Mesenteric fat pad (tissue), 1 donor: ENCODE data around the gene CDHR5. TPM values are rescaled to one million over a fixed set of nuclear protein-coding genes. Genes with fewer than 3 reads are reported as not detected.
"Not testable (repeated sequence)": the region's sequence is repeated elsewhere in the genome, so short reads cannot be mapped to it uniquely, and the experiment has no call there.

Experiments used
- DNase-seq: peaks from one replicate; pipeline ENCODE4 v3.0.0-alpha.2; 2020; ENCODE audit warnings: low spot score
- total RNA-seq: library from RNA; stranded (reverse); fragmentation: NEBNext Ultra II Directional; extraction: Animal tissue kit (Norgen Biotek cat#: 25700); gene quantifications from one replicate; pipeline ENCODE4 v1.2.1, GENCODE V29; 2021
- donor health status: DM: yes; HTN: yes; CAD: no.

The CDHR5 gene
- total RNA-seq, 1 donor from 2014 or later, result 1.1 TPM

DNA sequence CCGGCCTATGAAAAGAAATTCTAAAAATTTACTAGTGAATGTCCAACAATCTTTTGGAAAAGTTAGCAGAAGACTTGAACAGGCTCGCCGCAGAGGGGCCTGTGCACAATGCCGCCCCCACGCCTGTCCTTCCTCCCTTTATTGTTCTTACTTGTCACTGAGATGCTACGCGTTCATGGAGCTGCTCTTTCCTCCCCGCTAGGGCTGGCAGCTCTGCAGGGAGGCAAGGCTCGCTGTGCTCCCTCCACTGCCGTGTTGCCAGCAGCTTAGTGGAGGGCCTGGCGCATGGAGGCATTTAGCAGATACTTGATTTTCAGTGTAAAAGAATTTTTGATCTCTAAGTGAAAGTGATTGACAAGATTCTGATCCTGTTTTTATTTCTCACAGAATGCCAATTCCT is 33.8 kb downstream of the CDHR5 start:
- DNase-seq, result no peak

DNA sequence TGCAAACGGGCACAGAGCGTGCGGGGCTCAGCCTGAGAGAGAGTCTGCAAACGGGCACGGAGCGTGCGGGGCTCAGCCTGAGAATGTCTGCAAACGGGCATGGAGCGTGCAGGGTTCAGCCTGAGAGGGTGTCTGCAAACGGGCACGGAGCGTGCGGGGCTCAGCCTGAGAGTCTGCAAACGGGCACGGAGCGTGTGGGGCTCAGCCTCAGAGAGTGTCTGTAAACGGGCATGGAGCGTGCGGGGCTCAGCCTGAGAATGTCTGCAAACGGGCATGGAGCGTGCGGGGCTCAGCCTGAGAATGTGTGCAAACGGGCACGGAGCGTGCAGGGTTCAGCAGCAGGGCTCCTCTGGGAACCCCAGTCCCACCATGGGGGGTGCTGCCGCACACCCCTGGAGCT is 35.0 kb downstream of the CDHR5 start:
- DNase-seq, result no peak

DNA sequence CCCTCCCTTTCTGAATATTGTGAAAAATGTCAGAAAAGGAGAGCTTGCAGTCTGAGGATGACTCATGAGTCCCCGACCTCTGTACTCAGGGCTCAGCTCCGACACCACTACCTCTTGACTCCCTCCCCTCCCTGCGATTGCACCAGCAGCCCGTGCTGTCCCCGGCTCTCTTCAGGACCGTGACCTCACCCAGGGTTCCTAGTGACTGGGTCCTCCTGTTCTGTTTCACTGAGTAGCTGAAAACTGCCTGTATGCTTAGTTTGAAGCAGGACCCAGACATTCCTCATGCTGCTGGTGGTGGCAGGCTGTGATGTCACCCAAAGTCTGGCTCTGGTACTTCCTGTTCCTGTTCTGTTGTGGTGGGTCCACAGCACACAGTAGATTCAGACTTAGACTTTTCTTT is 36.8 kb downstream of the CDHR5 start:
- no peak for DNase-seq

DNA sequence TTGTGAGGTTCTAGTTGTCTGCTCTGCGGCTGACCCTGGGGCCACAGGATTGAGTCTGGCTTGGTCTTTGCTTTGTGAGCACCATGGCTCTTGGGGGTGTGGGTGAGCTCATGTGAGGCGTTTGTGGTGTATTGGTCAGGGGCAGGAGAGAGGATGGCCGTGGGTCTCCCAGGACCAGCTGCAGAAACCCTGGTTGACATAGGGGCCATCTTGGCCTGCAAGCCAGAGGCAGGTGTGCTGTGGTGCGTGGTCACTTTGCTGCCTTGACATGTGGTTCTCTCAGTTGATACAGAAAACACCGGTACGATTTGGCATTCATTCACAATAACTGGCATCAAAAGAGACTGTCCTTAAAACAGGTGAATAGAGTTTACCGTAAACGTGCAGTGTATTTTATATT is 37.2 kb downstream of the CDHR5 start:
- no peak for DNase-seq

DNA sequence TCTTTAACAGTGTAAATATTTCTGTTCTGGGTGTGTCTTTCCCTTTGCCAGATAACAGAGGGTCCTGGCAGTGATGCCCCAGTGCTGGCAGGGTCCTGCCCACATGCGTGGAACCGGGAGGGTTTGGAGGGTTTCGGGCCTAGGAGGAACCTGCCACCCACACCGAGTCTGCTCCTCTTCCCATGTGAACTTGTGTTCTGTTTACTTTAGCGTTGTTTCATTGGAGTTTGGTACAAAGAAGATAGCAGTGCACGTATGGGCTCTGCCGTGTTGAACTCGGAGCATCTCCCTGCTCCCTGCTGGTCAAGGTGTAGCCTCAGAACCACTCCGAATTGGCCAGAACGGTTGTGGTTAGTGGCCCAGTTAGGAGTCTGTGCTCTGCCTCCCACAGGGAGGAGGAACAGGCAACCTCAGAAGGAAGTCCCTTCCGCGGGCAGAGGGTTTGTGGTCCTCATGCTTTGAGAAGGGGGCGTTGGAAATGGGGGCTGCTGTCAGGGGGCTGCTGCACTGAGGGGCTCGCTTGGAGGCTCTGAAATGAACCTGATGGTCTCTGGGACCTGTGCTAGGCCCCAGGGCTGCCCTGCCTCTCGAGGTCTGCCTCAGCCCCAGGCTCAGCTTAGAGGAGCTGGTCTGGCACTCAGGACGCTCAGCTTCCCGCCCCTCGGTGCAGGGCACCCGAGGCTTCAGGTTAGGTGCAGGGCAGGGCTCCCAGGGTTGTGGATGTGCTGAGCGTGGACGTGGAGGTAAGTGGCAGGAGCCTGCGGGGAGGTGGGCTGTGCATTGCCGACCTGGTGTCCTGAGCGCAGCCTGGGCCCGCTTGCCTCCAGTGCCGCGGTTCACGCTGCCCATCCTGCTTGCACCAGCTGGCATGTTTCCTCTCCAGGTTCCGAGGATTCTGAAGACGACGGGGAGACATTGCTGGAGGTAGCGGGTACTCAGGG is 38.1 kb downstream of the CDHR5 start:
- no peak for DNase-seq

DNA sequence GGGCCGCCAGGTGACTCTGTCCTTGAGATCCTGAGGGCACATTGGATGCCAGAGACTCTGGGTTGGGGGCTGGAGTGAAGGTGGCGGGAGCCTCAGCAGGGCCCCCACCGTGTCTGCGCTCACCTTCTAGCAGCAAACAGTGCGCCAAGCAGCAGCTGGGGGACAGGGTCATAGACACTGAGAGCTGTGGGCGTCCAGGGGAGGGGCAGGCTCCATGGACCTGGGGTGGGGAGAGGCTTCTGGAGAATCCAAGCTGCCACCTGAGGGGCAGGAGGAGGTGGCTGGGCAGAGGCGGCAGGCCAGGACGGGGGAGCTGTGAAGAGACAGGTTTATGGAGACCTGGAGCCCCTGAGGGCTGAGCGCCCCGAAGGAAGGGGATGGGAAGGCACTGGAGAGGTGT is 40.5 kb downstream of the CDHR5 start:
- no peak for DNase-seq

DNA sequence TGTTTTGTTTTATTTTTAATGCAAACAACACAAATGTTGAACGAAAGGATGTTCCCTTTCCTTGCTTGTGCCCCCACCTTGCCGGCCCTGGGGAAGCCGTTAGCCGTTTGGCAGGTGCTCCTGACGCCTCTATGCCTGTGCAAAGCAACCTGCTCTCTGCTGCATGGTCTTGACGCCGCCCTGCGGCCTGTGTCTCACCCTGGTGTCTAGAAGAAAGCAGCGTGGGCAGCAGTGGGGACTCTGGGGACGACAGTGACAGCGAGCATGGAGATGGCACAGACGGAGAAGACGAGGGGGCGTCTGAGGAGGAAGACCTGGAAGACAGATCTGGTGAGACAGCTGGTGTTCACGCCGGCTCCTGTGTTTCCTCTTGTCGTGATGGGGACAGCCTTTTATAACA is 43.0 kb downstream of the CDHR5 start:
- DNase-seq, result no peak

DNA sequence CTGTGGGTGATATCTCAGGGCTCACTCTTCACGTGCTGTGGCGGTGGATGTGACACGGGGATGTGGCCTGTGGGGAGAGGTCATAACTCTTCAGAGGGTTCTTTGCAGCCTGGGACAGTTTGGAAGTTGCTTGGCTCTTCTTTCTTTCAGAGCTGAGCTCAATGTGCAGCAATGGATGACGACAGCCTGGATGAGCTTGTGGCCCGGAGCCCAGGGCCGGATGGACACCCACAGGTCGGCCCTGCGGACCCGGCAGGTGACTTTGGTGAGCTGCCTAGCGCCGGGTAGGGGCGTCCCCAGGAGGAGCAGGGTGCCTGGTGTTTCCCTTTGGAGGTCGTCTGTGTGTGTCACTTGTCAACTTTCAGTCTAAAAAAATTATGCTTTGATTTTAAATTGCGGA is 43.4 kb downstream of the CDHR5 start:
- DNase-seq, result no peak

DNA sequence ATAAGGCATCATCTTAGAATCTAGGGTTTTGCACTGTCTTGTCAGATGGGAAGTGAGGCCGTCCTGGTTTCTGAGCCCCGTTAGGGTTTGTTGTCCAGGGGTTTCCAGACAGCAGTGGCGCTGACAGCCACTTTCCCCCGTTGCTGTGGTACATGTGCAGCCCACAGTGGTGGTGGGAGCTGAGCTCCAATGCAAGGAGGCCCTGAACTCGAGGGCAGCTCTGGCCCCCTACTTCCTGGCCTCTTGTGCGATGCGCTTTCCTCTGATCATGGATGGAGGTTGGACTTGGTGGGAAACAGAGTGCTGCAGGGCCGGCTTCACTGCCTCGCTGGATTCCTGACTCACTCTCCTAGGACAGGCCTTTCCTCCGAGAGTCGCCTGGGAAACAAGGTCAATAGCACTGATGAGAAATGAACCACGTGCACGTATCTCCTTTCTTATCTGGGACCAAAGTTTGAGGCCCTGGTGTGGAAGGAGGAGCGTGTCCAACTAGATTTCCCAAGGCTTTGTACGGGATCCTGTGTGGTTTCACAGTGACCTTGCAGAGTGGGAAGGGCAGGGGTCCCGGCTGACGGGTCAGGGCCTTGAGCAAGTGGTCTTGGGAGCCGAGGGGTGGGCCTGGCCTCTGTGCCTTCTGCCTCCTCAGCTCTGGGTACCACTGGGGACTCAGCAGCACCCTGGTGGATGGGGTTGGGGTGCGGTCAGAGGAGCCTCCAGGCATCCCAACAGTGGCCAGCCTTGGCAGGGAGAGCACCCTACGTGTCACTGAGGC is 44.7 kb downstream of the CDHR5 start:
- DNase-seq, result no peak

DNA sequence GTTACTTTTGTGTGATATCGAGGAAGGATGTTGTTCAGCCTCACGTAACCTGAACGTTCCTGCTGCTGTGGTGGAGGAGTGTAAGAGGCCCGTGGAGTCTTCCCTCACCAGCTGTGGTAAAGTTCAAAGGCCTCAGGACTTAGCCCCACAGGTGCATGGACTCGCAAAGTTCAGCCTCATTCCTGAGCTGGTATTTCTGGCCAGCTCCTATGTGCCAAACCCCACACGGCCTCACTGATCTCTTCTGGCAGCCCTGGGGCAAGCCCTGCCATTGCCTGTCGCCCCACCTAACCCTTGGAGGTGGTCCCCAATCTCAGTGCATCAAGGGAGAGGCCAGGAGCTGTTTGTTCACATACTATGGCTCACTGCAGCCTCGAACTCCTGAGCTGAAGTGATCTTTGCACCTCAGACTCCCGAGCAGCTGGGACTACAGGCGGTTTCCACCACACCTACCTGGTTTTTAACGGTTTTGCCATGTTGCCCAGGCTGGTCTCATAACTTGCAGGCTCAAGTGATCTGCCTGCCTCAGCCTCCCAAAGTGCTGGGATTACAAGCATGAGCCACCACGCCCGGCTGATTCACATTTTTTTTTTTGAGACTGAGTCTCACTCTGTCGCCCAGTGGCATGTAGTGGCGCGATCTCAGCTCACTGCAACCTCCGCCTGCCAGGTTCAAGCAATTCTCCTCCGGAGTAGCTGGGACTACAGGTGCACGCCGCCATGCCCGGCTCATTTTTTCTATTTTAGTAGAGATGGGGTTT is 46.3 kb downstream of the CDHR5 start:
- no peak for DNase-seq

DNA sequence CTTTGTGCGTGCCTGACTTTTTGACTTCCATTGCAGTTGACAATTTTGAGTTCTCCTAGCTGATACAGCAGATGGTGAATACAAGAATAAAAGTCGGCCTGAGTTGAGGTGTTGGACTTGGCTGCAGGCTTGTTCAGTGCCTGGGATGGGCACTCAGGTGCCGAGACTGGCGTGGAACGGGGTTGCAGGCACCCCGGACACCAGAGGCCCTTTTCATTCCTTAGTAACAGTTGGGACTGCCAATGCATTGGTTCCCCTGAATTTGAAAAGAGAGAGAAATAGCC is 47.2 kb downstream of the CDHR5 start:
- DNase-seq, result no peak

DNA sequence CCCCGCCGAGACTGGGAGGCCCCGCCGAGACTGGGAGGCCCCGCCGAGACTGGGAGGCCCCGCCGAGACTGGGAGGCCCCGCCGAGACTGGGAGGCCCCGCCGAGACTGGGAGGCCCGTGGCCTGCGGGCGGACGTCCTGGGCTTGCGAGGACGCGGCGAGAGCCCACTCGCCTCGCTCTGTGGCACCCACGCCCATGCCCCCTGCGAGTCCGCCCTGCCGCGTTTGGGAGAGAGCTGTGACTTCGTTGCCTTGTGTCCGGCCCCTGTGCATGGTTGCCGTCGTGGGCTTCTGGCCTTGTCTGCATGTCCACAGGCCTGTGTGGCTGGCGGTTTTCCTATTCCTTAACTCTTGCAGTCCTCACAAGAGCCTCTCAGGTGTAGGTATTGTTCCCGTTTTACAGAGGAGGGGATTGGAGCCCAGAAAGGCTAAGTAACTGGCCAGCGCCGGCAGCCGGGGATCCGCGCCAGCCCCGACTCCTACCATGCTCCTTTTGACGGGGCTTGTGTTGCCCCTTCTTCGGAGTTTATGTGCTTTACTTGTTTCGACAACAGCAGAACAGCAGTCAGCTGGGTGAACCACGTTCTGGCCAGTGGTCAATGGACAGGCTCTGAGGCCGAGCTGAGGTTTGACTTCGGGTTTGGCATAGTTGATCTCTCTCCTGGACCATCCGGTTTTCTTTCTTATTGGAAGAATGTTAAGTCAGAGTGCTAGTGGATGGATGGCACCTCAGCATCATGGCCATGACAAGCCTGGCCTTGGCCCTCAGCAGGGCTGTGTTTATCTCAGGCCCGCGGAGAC is 47.7 kb downstream of the CDHR5 start:
- DNase-seq, result no peak

DNA sequence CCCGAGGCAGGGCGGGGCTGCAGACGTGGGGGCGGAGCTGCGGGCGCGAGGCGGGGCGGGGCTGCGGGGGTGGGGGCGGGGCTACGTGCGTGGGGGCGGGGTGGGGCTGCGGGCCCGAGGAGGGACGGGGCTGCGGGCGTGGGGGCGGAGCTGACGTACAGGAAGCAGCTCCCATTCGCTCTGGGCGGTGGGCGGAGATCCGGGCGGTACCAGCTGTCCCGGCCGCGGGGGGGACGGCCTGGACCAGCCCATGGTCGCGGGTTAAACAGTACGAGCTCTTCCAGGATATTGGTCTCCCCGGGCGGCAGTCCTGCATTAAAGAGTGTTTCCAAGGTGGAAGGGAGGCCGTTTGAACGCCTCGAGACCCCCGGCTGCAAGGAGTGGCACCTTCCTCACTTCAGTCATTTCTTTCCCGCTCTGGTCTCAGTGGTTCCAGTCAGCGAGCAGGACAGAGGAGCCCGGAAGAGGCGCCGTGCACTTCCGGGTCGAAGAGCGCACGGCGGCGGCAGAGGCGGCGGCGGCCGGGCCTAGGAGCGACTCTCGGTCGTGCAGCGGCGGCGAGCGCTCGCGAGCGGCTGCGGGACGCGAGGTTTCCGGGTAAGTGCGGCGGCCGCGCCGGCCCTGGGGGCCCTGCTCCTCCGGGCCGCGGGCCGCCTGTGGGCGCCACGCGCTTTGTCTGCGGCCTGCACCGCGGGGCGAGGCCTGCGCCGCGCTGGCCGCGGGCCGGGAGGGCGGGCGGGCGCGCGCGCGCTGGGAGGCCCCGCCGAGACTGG is 48.6 kb downstream of the CDHR5 start, which contains the start of gene PHRF1:
Gene PHRF1 (plus strand): TSS at position 475 of the 773 bp plus-strand sequence. CDS start 5,043 bp downstream, outside the sequence.
- DNase-seq, result peak; percentile 98

DNA sequence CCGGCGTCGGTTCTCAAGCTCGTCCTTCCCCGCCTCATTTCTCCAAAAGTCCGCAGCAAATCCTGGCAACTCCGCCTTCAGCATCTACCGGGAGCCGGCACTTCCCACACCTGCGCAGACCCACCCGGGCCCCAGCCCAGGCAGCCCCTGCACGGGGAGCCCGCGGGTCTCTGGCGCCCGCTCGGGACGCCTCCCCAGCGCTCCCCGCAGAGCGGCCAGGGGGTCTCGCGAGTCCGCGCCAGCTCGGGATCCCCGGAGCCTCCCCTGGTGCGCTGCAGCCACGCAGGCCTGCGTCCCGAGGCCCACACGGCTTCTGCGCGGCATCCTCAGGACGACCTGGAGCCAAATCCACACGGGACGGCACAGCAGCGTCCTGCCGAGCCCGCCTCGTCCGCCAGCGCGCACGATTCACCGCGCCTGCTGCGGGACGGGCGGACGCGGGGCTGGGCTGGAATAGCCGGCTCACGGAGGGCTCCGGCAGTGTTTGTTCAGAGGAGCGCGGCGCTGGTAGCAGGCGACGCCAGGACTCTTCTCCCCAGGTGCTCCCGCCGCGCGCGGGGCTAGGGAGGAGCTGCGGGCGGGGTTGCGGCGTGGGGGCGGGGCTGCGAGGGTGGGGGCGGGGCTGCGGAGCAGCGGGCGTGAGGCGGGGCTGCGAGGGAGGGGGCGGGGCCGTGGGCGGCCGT is 49.3 kb downstream of the CDHR5 start:
- DNase-seq, result no peak

DNA sequence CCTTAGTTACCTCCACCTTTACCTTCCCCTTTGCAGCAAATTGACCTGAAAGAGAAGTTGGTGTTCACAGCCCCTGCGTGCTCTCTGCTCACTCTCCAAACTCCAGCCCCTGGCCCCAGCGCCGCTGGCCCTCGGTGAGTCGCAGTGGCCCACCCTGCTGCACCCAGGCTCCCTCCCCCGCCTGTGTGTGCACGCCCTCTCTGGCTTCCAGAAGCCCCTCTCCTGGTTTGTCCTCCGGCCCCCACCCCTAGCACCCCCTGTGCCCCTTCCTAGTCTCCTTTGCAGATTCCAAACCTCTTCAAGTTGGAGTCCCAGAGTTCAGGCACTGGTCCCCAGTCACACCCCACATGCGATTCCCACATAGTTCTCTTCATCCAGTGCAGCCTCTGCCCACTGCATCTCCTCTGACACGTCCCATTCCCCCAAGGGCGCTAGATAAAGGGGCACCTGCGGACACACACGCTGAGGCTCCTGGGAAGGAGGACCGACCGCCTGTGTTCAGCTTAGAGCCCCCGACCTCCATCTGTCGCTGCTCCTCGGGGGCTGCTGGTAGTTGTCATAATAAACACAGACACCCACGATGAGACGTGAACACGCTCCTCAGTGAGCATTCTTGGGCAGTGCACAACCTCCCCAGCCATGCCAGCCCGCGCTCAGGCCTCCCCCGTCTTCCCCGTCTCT is 50.0 kb downstream of the CDHR5 start:
- no peak for DNase-seq

DNA sequence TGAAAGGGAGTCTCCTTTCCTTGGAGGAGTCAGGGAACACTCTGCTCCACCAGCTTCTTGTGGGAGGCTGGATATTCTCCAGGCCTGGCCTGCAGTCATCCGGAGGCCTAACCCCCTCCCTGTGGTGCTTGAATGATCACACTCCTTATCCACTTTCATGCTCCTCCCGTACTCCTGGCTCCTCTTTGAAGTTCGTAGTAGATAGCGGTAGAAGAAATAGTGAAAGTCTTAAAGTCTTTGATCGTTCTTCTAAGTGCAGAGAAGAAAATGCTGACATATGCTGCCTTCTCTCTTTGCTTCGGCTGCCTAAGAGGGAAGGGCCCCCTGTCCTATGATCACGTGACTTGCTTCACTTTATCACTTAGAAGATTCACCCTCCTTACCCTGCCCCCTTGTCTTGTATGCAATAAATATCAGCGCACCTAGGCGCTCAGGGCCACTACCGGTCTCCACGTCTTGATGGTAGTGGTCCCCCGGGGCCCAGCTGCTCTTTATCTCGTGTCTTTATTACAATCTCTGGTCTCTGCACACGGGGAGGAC is 50.7 kb downstream of the CDHR5 start:
- not testable (repeated sequence) for DNase-seq

DNA sequence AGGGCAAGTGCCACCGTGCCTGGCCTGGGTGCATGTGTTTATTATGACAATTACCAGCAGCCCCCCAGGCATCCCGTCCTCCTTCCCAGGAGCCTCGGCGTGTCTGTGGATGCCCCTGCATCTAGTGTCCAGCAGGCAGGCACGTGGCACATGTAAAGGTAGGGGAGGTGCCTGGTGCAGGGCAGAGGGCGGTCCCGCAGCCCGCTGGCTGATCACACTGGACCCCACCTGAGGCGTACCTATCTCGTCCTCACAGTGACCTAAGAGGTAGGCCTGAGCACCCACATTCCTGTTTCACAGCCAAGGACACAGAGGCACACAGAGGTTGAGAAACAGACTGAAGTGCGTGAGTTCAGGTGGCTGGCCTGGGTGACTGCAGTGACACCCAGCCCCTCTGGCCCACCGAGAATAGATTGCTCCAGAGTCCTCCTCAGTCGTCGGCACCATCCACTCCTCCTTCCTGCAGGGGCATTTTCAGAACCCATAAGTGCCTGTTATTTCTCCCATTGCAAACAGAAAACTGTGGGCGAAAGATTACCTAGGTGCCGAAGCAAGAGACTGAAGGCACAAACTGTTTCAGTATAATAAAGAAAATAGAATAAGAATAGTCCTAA is 51.5 kb downstream of the CDHR5 start:
- no peak for DNase-seq

DNA sequence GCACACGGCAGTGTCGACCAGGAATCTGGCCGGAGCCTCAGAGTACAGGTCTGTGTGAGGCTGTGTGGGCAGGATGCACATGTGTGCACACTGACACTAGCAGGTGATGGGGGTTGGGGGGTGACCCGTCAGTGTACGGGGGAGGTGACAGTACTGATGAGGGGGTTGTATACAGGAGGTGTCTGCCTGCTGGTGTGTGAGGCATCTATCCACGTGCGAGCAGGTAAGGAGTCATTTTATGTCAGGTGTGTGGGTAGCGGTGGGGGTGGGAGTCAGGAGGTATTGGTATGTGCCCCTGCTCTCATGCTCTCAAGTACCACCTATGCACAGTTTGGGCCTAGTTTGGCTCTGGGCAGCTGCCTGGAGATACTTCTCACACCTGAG is 53.0 kb downstream of the CDHR5 start:
- no peak for DNase-seq
